Esophagus squamous epithelium (tissue), 4 donors: ENCODE results near the gene SH3RF2.

Source experiments
- POLR2A ChIP-seq, 4 donors: fragments of 450-650 bp; IDR thresholded peaks; one replicate each; pipeline ENCODE4 v1.6.1; 2017; ENCODE audit warnings: antibody characterized with exemption in 4 of 4, mild to moderate bottlenecking in 4 of 4, moderate library complexity in 3 of 4
- TF ChIP-seq, protein P1 (sequence below), 6 experiments: fragments of 450-650 bp in 4 of 6; fragments of 200-600 bp in 2 of 6; sonication (generic) in 2 of 6; IDR thresholded peaks; one replicate each; pipeline ENCODE4 v1.5.1; 2016 to 2019; ENCODE audit warnings: antibody characterized with exemption in 6 of 6, mild to moderate bottlenecking in 4 of 6, moderate library complexity in 4 of 6

DNA sequence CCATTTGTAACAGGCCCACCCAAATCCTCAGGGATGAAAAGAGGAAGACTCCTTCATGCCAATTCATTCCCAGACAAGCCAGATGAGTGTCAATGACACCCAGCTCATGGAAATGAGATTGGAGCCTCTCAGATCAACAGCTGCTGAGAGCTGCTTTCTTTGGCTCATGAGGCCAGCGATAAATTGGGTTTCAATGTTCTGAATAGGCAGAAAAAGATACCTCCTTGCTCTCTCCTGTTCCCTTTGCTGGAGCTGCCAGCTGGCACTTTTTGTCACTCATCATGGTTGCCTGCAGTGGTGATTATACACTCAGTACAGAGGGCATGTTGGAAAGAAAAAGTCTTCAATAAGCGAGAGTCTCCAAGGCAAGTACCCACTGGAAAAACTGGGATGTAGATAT is 47.1 kb downstream of the SH3RF2 start:
- TF ChIP-seq, protein P1, sequence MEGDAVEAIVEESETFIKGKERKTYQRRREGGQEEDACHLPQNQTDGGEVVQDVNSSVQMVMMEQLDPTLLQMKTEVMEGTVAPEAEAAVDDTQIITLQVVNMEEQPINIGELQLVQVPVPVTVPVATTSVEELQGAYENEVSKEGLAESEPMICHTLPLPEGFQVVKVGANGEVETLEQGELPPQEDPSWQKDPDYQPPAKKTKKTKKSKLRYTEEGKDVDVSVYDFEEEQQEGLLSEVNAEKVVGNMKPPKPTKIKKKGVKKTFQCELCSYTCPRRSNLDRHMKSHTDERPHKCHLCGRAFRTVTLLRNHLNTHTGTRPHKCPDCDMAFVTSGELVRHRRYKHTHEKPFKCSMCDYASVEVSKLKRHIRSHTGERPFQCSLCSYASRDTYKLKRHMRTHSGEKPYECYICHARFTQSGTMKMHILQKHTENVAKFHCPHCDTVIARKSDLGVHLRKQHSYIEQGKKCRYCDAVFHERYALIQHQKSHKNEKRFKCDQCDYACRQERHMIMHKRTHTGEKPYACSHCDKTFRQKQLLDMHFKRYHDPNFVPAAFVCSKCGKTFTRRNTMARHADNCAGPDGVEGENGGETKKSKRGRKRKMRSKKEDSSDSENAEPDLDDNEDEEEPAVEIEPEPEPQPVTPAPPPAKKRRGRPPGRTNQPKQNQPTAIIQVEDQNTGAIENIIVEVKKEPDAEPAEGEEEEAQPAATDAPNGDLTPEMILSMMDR (IDR thresholded peaks at IDR 0.05): no peak
- no peak for TF ChIP-seq POLR2A (IDR thresholded peaks at IDR 0.05)
